Measurements from ENCODE around the gene DMRT2.
A peak's percentile ranks its signal among the peaks of the same experiment; 100 is the strongest.

The DMRT2 gene

GRCh38 chr9:1047591-1048230, 2.4 kb upstream of the DMRT2 start:
- peak; percentile 63 for DNase-seq

- peak; percentile 50 for DNase-seq
These were observed 1.9 kb upstream of the DMRT2 start for GRCh38 chr9:1048231-1048619.

- peak; percentile 63 for DNase-seq
These were observed 1.3 kb upstream of the DMRT2 start for GRCh38 chr9:1048811-1049210.

GRCh38 chr9:1049641-1050040, 516 bp upstream of the DMRT2 start:
- no peak for DNase-seq

- DNase-seq: no peak
These were observed 1.0 kb downstream of the DMRT2 start for GRCh38 chr9:1051210-1051583.

GRCh38 chr9:1051584-1052275, 1.6 kb downstream of the DMRT2 start:
- peak; percentile 83 for DNase-seq

GRCh38 chr9:1052365-1053281, 2.5 kb downstream of the DMRT2 start:
- DNase-seq: no peak

GRCh38 chr9:1053282-1053621, 3.1 kb downstream of the DMRT2 start:
- DNase-seq: no peak

GRCh38 chr9:1053986-1054425, 3.8 kb downstream of the DMRT2 start:
- DNase-seq: peak; percentile 63

GRCh38 chr9:1055166-1055565, 5.0 kb downstream of the DMRT2 start:
- DNase-seq: no peak

GRCh38 chr9:1057910-1058309, 7.8 kb downstream of the DMRT2 start:
- no peak for DNase-seq

GRCh38 chr9:1058826-1059487, 8.8 kb downstream of the DMRT2 start:
- no peak for DNase-seq

GRCh38 chr9:1065130-1065529, 15.0 kb downstream of the DMRT2 start:
- no peak for DNase-seq

- DNase-seq: no peak
These were observed 20.5 kb downstream of the DMRT2 start for GRCh38 chr9:1070692-1071091.

GRCh38 chr9:1071730-1072129, 21.6 kb downstream of the DMRT2 start:
- DNase-seq: no peak

- DNase-seq: no peak
These were observed 23.3 kb downstream of the DMRT2 start for GRCh38 chr9:1073497-1073896.

- no peak for DNase-seq
These were observed 27.5 kb downstream of the DMRT2 start for GRCh38 chr9:1077616-1078015.

GRCh38 chr9:1083325-1083913, 33.3 kb downstream of the DMRT2 start:
- DNase-seq: peak; percentile 75

- no peak for DNase-seq
These were observed 34.9 kb downstream of the DMRT2 start for GRCh38 chr9:1085086-1085485.

- no peak for DNase-seq
These were observed 36.4 kb downstream of the DMRT2 start for GRCh38 chr9:1086517-1086916.

GRCh38 chr9:1087120-1087881, 37.1 kb downstream of the DMRT2 start:
- no peak for DNase-seq

- no peak for DNase-seq
These were observed 44.6 kb downstream of the DMRT2 start for GRCh38 chr9:1094749-1095148.
